Left ventricle myocardium superior (tissue), 1 donor: ENCODE results near the gene CCDC92B. TPM values are rescaled to one million over a fixed set of nuclear protein-coding genes. Genes with fewer than 3 reads are reported as not detected.

Source experiments
- ATAC-seq: fragments of 200-7000 bp; cut with Tn5 transposase; one replicate; pipeline ENCODE4 v1.9.1; 2020; ENCODE audit warnings: mild to moderate bottlenecking, moderate library complexity
- DNase-seq: peaks from one replicate; pipeline ENCODE4 v3.0.0-alpha.2; 2020
- intact Hi-C: fragments of 100-400 bp; cut with micrococcal nuclease; formaldehyde crosslinking; loops from one replicate; pipeline ENCODE4 v1.11.0; 2022
- total RNA-seq: library from RNA; stranded (reverse); fragmentation: NEBNext Ultra II Directional; extraction: Animal tissue kit (Norgen Biotek cat#: 25700); gene quantifications from one replicate; pipeline ENCODE4 v1.2.1, GENCODE V29; 2021
- donor health status: DM: no; HTN: yes; CAD: no; lungs with severe emphysema.

The CCDC92B gene
- total RNA-seq, 1 donor from 2014 or later, result 0.12 TPM

DNA sequence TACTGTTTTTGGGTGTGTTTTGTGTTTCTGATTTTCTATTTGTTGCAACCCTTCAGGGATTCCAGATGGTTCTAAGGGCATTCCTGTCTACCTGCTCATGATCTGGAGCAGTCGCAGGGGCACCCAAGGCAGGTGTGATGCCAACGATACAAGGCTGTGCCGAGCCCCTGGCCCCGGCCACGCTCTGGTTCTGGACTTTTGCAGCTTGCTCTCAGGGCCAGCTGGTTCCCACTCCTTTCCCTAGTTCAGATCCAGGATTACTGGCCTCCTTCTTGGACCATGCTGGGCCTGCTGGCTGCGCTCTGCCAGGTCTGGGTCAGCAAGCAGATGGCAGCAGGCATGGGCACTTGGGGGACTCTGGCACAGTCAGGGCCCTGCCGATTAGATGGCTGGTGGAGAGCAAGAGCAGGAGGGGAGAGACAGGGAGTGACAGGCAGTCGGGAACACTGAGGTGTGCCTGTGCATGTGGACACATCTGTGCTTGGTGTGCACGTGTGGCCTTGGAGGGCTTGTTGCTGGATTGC, 31.5 kb upstream of the CCDC92B start:
- DNase-seq, result no peak
- intact Hi-C loops, result no loop called here
- ATAC-seq, result no peak

GRCh38 chr17:2780256-2780655, 30.8 kb upstream of the CCDC92B start:
- DNase-seq (no peak), ATAC-seq (no peak)
- intact Hi-C loops, result no loop called here

- intact Hi-C loops, result no loop called here
- DNase-seq, result no peak
- ATAC-seq, result no peak
Measured at GRCh38 chr17:2779545-2779944, 30.1 kb upstream of the CCDC92B start.

GRCh38 chr17:2778489-2778888, 29.0 kb upstream of the CCDC92B start:
- intact Hi-C loops, result no loop called here
- DNase-seq, result no peak

GRCh38 chr17:2777242-2777867, 27.9 kb upstream of the CCDC92B start:
- intact Hi-C loops, result no loop called here
- ATAC-seq (no peak), DNase-seq (no peak)

More at GRCh38 chr17:2778489-2778888, 29.0 kb upstream of the CCDC92B start:
- ATAC-seq, result no peak

- ATAC-seq, result no peak
- intact Hi-C loops, result no loop called here
Measured at GRCh38 chr17:2776589-2777241, 27.3 kb upstream of the CCDC92B start.

DNA sequence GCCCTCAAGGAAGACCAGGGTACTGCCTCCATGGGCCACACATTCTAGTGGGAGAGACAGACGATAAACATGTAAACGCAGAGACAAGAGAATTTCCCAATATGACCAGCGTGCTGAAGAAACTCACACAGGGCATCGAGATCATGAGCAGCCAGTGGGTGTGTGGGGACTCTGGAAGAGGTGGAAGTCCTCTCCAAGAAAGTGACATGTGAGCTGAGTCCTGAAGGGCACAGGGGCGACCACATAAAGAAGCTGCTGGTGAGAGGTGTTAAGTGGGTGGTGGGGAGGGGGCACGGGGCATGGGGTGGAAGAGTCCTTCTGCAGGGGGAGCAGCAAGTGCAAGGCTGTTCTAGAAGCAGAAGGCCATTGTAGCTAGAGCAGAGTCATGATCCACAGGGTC, 25.8 kb upstream of the CCDC92B start:
- intact Hi-C loops, result no loop called here
- no peak for DNase-seq
- ATAC-seq, result no peak

More at GRCh38 chr17:2776589-2777241, 27.3 kb upstream of the CCDC92B start:
- no peak for DNase-seq

- intact Hi-C loops, result no loop called here
- ATAC-seq (no peak), DNase-seq (no peak)
Measured at GRCh38 chr17:2770129-2770528, 20.7 kb upstream of the CCDC92B start.

- intact Hi-C loops, result no loop called here
- DNase-seq, result no peak
- ATAC-seq, result no peak
Measured at GRCh38 chr17:2758870-2759269, 9.4 kb upstream of the CCDC92B start.

- DNase-seq (no peak), ATAC-seq (peak; percentile 52)
- intact Hi-C loops, result no loop called here
Measured at GRCh38 chr17:2755891-2756724, 6.7 kb upstream of the CCDC92B start.

GRCh38 chr17:2751491-2751890, 2.0 kb upstream of the CCDC92B start:
- no peak for DNase-seq
- ATAC-seq, result no peak

GRCh38 chr17:2750721-2751120, 1.3 kb upstream of the CCDC92B start:
- no peak for DNase-seq
- intact Hi-C loops, result no loop called here
- ATAC-seq, result no peak

More at GRCh38 chr17:2751491-2751890, 2.0 kb upstream of the CCDC92B start:
- intact Hi-C loops, result no loop called here

- ATAC-seq (peak; percentile 96), DNase-seq (peak; percentile 85)
- intact Hi-C loops, result no loop called here
Measured at GRCh38 chr17:2749784-2750181, 331 bp upstream of the CCDC92B start.

- intact Hi-C loops, result no loop called here
- DNase-seq (peak; percentile 39), ATAC-seq (peak; percentile 63)
Measured at GRCh38 chr17:2745317-2746037, 4.0 kb downstream of the CCDC92B start.

DNA sequence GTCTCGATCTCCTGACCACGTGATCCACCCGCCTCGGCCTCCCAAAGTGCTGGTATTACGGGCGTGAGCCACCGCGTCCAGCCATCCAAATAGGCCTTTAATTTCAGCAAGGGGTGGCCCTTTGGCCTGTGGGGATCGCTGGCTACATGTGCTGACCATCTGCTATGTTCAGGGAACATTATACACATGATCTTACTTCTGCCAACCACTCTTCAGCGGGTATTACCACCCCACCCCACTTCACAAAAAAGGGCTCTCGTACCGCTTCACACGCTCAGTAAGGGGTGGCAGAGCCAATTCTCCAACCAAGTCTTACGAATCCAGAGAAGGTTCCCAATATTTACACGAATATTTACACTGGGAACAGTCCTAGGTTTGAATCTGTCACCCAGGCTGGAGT, 11.8 kb downstream of the CCDC92B start:
- DNase-seq (no peak), ATAC-seq (no peak)
- intact Hi-C loops, result no loop called here

DNA sequence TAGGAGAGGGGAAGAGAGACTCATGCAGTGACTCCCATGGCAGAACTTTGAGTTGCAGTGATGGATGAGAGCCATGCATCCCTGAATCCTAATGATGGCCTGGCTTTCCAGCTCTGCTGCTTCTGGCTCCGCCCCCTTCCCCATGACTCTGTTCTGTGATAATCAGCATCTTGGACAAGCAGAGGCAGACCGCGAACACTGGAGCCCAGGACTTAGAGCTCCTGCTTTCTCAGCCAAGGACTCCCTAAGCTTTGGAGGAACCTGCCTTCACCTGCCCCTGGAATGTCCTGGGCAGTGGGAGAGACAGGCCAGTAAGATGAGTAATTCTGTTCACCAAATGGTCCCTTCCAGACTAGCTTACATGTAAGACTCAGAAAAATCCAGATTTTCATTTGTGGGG, 12.5 kb downstream of the CCDC92B start:
- ATAC-seq, result no peak
- DNase-seq, result no peak
- intact Hi-C loops, result no loop called here

DNA sequence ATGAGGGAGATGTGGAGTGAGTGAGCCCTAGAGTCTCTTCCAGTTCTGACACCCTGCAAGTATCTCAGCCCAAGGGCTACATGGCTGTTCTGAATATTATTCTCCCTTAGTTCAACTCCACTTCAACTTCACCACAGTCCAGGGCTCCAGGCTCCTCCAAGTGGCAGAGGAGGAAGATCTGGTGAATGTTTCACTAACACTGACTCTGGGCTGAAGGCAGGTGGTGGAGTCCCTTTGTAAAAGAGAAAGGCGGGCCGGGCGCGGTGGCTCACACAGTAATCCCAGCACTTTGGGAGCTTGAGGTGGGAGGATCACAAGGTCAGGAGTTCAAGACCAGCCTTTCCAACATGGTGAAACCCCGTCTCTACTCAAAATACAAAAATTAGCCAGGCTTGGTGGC, 13.6 kb downstream of the CCDC92B start:
- intact Hi-C loops, result no loop called here
- no peak for DNase-seq
- no peak for ATAC-seq

- intact Hi-C loops, result no loop called here
- DNase-seq, result no peak
- ATAC-seq, result no peak
Measured at GRCh38 chr17:2734939-2735338, 14.5 kb downstream of the CCDC92B start.

DNA sequence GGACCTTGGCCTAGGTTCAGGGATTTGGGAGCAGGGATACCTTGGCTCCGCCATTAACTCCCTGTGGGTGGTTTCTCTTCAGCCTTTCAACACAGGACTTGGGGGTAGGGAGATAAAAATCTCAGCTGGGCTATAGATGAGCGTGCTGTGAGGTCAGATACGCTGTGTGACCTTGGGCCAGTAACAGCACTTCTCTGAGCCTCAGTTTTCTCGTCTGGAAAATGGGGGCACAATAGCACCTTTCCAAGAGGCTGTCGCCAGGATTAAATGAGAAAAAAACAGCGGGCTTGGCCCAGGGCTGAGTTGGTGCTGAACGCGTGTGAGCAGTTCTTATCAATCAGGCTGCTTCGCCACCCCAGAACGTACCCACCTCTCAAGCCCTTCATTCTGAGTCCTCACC, 17.6 kb downstream of the CCDC92B start:
- DNase-seq (no peak), ATAC-seq (no peak)
- intact Hi-C loops, result no loop called here
